GM18526 (cell line): Measurements from ENCODE around the gene ARL8A.

Experiments
- POLR2A ChIP-seq: IDR thresholded peaks from 3 replicates; pipeline ENCODE4 v1.6.1; 2011; ENCODE audit not compliant: insufficient read length; ENCODE audit errors: extremely low read depth

Gene ARL8A

GRCh38 chr1:202113690-202114300, 30.7 kb downstream of the ARL8A start:
- TF ChIP-seq POLR2A, result no peak

DNA sequence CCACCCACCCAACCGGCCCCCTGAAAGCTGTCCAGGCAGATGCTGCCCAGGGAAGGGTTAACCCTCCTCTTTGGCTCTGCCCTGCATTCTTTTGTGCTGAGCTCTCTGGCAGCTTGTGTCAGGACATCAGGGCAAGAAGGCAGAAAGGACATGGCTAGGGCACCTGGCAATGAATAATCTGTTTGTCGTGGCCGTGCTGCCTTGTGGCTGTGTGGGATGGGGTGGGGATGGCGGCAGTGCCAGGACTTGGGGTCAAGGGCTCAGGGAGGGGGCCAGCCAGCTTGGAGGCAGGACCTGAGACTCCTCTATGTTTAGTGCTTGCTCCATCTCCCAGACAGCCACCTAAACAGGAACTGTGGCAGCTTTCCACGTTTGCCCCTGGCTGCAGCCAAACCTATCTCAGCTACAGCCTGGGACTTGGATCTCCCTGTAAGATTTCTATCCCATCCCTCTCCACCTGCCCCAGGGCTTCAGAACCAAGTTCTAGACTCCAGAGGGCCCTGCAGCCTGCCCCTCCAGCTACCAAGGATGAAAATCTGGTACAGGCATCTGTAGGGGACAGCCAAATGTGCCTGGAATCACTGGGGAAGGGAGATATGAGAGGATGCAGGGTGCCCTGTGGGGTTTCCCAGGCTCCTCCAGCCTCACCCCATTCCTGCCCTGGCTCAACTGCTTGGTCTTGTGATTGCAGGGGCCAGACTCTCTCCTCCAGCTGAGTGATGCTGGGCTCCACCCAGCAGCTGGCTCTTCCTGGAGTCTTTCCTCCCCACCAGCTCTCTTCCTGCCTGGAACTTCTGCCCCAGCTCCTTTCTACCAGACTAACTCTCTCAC, 31.5 kb downstream of the ARL8A start:
- no peak for TF ChIP-seq POLR2A

GRCh38 chr1:202110977-202111376, 33.6 kb downstream of the ARL8A start:
- TF ChIP-seq POLR2A, result no peak

DNA sequence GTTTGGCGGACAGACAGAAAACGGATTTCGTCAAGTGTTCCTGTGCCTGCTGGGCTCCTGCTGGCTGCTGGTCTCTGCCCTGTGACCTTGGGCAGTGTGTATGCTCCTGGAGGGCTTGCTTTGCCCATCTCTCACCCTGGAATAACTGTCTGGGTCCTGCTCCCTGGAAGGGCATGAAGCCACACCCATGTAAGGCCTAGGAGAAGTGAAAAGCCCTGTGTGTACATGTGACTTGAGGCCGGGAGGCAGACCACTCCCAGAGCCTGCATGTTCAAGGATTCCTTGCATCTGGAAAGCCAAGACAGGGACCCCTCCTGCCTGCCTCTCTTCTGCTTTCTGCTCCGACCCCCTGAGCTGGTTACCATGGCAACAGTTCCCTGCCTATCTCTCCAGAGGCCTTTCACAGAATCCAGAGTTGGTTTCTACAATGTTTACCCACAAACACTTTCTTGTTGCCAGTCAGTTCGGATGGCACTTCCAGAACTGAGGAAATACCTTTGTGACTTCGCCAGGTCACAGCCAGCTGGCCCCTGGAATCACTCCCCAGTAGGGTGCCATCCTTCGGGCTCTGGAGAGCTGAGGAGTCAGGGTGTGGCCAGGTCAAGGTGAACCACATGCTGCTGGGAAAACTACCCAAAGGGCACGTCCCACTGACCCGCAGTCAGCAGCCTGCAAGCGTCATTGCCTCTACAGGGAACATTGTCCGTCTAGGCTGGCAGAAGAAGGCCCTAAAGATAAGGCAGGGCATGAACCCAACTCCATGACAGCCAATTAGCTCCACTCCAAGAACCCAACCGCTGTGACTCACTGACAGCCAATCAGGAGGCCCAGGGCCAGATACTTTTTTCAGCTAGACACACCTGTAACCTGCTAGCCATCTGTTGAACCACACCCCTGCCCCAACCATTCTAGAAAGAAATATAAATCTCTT, 36.5 kb downstream of the ARL8A start:
- no peak for TF ChIP-seq POLR2A

GRCh38 chr1:202107321-202107761, 37.2 kb downstream of the ARL8A start:
- no peak for TF ChIP-seq POLR2A

DNA sequence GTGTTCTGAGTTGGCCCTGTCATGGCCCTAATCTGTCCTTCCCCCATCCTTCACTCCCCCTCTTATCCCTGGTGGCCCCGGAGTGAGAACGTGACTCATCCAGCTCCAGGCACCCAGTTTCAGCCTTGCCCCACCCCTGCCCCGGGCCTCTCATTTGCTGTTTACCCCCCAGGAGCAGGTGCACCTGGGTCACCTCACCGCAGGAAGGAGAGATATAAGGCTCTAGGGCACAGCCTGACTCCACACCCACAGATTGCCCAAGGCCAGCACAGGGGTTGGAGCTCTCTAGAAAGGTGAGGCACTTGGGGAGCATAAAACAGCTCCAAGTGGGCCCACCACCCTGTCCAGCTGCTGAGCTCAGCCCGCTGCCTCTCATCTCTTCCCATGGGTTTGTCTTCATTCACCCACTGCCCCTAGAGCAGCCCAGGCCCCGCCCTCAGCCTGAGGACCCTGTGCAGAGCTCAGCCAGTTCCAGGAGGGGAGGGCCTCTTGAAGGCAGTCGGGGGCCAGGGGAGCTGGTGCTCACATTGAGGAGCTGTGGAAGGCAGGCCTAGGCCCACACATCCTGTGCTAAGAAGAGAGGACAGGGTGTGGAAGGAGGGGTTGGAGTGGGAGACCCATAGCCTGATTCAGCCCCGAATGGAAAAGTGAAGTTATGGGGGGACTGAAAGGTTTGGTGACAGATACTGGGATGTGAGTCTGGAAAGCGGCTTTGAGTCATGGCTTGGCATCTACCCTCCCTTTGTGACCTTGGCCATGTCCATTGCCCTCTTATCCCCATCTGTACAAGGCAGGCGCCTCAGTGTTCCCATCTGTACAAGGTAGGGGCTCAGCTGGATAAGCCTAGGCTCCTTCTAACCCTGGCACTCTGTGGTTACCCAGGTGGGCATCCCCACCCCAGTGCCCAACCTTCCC, 37.9 kb downstream of the ARL8A start:
- TF ChIP-seq POLR2A, result no peak

GRCh38 chr1:202105571-202106339, 38.8 kb downstream of the ARL8A start:
- TF ChIP-seq POLR2A, result no peak

DNA sequence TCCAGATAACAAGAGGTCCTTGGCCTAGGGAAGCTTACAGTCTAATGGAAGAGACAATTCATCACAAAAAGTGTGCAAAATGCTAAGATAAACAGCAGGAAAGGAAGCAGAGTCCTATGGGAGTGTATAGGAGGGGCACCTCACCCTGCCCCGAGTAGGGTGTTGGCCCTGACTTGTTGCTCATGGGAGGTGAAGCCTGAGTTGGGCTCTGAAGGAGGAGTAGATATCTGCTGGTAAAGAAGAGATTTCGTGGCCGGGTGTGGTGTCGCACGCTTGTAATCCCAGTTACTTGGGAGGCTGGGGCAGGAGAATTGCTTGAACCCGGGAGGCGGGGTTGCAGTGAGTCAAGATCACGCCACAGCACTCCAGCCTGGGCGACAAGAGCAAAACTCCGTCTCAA, 40.5 kb downstream of the ARL8A start:
- no peak for TF ChIP-seq POLR2A

- TF ChIP-seq POLR2A, result no peak
Observed at GRCh38 chr1:202101184-202101583, 43.4 kb downstream of the ARL8A start.

DNA sequence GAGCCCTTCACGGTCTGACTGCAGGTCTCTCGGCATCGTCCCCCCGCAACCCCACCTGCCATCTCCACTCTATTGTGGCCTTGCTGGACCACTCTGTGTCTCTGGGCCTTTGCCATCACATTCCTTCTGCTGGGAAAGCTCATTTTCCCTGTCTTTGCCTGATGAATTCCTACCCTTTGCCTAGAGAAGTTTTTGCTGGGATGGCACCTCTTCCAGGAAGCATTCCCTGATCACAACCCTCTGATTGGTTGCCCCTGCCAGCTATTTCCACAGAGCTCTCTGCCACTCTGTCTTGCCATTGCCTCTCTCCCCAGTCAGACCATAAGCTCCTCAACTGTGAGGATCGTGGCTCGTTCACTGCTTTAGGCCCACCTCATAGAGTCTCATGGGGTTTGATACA, 50.7 kb downstream of the ARL8A start:
- no peak for TF ChIP-seq POLR2A

DNA sequence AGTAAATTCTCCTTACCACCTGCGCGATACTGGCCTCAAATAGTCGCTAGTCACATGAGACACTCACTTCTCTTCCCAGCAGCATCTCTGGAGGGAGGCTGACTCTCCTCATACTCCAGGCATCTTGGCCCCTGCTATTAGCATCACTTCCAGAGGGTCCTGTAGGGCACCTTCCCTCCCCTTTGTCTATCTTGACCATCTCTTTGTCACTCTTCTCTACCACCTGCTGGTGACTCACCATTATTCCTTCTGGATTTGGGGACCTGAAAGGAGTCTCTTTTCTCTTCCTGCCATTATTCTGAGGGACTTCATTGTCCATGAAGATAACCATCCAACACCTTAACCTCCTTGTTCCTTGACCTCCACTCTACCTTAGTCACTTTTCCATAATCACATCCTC, 53.5 kb downstream of the ARL8A start:
- TF ChIP-seq POLR2A, result no peak

DNA sequence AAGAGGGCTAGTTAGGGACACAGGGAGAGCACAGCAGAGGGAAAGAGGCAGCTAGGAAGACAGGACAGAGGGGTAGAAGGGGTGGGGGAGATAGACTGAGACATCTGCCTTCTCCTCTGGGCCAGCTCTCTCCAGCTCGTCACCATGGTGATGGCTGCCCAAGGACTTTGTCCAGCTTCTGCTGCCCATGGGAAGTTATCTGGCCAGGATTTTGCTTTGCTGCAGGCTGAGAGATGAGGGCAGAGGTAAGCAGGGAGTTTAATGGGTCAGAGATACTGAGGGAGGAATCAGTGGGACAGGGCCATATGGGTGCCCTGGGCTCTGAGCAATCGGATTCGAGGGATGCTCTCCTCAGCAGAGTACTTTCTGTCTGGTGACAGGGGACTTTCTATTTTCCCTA, 56.3 kb downstream of the ARL8A start:
- no peak for TF ChIP-seq POLR2A

DNA sequence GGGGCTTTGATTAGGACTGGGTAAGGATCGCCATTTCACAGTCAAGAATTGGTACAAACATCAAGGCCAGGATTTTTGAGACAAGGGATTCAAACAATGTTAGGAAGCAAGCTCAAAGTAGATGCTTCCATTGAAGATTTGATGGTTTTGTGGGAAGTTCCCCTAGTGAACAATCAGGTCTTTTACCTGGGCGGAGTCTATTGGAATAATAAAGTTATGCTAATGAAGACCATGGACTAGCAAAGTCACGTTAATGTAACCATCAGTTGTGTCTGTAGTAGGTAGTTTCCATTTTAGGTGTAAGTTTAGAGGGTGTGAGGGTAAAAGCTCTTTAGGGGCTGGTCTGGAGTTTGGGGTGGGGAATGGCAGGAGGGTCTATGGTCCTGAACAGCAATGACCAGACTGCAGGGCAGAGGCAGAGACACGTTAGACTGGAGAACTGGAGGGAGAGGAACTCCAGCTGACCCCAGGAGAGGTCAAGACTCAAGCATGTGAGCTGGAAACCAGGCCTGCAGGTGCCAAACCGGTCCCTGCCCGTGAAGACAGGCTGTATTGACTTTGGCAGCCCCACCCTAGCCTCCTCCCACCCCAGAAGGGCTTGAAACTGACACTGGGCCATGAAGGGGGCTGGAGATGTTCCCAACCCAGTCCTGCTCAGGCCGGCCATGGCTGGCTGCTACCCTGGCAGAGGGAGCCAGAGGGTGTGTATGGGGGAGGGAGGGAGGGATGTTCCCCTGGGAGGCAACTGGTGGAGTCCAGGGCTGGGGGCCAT, 57.8 kb downstream of the ARL8A start:
- no peak for TF ChIP-seq POLR2A
